HG03460 (cell line): ENCODE data around the gene SEMA4B.

Source experiments
- ATAC-seq: cut with Tn5 transposase; IDR thresholded peaks from one replicate; pipeline ENCODE4 v1.9.1; 2021; ENCODE audit not compliant: unreplicated experiment

Gene SEMA4B

DNA sequence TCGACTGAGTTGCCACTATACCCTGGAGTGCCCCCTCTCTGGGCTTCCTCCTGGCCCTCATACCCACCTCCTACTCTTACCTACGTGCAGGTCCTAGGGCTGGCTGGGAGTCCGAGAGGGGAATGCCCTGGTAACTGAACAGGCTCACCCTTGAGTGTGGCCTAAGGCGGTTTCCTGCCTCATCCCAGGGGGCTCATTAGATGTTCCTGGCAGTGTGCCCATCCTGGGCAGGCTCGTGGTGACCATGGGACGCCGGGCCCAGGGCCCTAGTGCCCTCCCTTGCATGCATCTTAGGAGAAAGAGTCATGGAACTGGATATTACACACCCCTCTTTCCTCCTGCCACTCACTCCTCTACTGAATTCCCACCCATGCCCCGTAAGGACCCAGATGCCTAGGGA lies 2.8 kb downstream of the SEMA4B start:
- no peak for ATAC-seq

GRCh38 chr15:90205050-90205848 lies 4.1 kb downstream of the SEMA4B start:
- ATAC-seq, result no peak

DNA sequence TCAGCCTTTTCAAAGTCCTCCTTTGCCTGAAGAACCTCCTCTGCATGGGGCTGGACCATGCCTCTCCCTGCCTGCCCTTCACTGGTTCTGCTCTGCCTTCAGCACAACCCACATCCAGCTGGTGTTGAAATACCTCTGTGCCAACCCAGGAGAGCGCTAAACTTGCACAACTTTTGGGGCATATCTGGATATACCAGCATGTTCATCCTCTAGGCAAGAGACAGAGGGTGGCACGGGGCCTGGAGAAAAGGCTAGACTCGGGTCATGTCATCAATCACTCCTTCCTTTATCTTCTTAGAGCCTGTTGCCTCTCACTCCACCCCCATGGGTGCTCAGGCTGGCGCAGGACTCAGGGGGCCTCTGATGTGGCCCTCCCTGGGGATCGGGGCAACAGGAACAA lies 4.8 kb downstream of the SEMA4B start:
- ATAC-seq, result no peak

DNA sequence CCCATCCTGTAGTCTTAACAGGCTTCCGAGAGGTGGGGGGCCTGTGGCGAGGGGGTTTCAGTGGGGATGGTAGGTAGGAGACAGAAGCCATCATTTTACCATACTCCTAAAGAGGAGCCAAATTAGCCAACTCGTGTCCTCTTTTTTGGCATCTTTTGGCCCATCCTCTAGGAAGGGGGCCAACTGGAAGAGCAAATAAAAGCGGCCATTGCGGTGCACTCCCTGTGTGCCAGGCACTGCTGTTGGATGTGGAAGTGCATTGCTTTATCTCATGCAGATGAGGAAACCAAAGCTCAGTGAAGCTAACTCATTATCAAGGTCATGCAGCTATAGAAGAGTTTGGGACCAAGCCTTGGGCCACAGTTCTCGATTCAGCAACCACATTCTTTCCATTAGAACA lies 6.1 kb downstream of the SEMA4B start:
- no peak for ATAC-seq

DNA sequence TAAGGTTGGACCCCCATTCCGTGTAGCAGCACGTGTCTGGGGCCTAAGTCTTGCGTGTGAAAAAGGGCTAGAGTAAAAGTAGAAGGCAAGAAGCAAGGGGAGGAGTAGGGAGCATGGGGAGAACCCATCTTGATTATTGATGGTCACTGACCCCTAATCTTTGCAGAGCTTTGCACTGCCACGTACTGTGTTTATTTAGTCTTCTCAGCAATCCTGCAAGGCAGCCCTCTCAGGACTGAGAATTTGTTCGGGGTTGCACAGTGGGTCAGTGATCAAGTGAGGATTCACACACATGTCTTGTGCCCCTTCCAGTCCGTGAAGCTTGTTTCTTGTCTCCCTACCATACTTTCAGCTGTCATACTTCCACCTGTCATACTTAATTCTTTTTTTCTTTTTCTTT lies 7.2 kb downstream of the SEMA4B start:
- ATAC-seq, result no peak

GRCh38 chr15:90209591-90209990 lies 8.5 kb downstream of the SEMA4B start:
- peak; percentile 47 for ATAC-seq

GRCh38 chr15:90210593-90210992 lies 9.5 kb downstream of the SEMA4B start:
- ATAC-seq, result no peak

GRCh38 chr15:90211009-90211408 lies 9.9 kb downstream of the SEMA4B start:
- no peak for ATAC-seq

- ATAC-seq, result no peak
Measured at GRCh38 chr15:90211440-90212143, 10.5 kb downstream of the SEMA4B start.

DNA sequence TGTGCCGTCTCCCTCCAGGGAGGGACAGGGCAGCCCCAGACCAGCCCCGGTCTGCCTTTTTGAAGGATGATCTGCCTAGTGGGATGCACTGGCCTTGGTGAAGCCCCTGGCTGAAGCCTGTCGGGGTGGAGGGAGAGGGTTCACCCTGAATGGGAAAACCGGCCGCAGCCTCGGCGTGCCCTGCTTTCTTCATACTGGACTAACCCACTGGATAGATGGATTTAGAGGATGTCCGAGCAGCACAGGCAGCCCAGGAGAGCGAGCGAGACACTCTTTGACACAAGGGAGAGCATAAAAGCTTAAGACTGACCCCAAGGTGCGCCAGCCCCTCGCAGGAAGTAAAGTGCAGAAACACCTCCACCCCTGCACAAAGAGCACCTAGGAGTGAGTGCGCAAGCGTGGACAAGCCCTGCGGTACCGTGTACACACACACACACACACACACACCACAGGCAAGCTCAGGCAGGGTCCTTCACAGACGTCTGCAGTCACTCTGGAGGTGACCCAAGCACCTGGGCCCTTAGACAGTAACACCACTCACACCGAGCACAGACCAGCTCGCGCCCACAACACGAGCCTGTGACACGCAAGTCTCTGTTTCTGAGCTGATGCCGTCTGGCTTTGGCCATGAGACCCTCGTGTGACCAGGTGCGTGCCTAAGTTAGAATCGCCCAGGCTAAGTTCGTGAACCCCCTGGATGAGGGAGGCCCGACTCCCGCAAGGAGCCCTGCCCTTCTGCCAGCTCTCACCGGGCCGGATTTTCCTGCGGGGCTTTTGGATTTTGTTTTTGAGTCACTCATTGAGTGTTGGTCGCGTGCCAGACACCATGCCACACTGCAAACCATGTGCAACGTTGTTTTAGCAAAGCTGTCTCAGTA lies 11.3 kb downstream of the SEMA4B start:
- no peak for ATAC-seq

DNA sequence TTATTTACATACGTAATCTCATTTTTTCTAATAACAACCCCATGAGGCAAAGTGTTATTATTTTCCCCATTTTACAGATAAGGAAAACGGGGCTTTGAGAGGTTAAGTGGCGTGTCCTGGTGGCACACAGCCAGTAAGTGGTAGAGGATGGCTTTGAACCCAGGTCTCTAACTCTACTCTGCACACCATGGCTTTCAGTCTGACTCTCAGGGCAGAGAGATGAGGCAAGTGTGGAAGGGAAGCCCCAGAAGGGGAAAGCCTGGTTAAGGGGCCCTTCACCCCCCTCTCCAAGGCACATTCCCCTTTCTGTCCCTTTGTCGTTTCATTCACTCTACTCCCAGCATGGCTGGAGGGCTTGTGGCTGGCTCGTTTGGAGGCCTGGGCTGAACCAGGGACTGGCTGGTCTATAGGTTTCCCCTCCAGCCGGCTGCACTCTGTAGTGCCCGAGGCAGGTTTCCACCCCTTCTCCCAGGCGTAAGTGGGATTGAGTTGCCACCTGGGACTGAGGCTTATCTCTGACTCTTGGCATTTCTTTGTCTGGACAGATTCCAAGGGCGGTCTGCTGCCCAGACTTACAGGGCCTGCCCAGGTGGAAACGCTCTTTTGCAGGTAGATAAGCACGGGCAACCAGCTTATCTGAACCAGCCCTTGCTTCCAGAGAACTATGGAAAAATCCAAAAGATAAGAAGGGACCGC lies 12.1 kb downstream of the SEMA4B start:
- ATAC-seq, result no peak

DNA sequence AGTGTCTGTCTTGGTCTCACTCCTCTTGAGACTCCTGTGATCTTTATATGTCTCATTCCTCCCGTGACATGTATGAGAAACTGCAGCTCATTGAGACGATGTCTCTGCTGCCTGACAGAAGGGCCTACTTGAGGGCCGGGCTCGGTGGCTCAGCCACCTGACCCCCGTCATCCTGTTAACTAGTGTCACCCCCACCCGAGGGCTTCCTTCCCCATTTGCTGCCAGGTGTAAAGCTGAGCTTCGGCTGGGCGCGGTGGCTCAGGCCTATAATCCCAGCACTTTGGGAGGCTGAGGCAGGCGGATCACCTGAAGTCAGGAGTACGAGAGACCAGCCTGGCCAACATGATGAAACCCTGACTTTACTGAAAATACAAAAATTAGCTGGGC lies 12.7 kb downstream of the SEMA4B start:
- no peak for ATAC-seq

- no peak for ATAC-seq
Measured at GRCh38 chr15:90214553-90215196, 13.5 kb downstream of the SEMA4B start.

- no peak for ATAC-seq
Measured at GRCh38 chr15:90217671-90218394, 16.7 kb downstream of the SEMA4B start.

- ATAC-seq, result peak; percentile 51
Measured at GRCh38 chr15:90219421-90220141, 18.5 kb downstream of the SEMA4B start.

DNA sequence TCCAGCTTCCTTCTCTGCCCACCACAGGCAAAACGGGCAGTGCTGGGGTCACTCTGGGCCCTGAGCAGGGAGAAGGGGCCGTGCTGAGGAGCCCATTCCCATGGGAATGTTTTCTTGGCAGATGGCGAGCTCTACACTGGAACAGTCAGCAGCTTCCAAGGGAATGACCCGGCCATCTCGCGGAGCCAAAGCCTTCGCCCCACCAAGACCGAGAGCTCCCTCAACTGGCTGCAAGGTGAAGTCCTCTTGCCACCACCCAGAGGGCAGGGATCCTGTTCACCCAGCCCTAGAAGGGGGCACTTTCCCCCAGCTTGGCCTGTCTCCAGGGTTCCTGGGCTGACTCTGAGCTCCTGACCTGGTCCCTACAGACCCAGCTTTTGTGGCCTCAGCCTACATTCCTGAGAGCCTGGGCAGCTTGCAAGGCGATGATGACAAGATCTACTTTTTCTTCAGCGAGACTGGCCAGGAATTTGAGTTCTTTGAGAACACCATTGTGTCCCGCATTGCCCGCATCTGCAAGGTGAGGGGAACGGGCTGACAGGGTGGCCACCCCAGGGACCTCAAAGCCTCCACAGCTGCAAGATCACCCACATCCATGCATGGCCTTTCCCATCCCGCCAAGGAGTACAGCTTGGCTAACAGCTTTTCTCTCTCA lies 20.2 kb downstream of the SEMA4B start:
- no peak for ATAC-seq

GRCh38 chr15:90222547-90222946 lies 21.4 kb downstream of the SEMA4B start:
- ATAC-seq, result no peak

DNA sequence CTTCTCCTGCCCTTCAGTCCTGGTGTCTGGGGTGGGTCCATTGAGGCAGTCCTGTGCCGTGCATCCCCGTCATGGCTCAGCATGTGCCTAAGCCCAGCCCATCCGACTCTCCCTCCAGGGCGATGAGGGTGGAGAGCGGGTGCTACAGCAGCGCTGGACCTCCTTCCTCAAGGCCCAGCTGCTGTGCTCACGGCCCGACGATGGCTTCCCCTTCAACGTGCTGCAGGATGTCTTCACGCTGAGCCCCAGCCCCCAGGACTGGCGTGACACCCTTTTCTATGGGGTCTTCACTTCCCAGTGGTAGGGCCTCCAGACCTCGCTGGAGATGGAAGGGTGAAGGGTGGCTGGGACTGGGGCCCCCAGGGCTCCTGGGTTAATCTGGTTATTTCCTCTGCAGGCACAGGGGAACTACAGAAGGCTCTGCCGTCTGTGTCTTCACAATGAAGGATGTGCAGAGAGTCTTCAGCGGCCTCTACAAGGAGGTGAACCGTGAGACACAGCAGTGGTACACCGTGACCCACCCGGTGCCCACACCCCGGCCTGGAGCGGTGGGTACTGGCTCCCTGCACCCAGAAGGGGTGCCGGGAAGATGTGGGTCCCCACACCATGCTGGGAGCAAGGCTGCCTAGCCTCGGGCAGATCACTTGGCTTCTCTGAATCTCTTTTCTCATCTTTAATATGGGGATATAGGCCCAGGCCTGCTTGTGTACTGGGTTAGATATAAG lies 22.5 kb downstream of the SEMA4B start:
- ATAC-seq, result no peak
